Natural killer cell (primary cell): ENCODE data around the gene SEMA4B. TPM values are rescaled to one million over a fixed set of nuclear protein-coding genes. Genes with fewer than 3 reads are reported as not detected.

Experiments used
- ATAC-seq, 3 donors: fragments of 150-1000 bp in 2 of 3; fragments of 200-7000 bp in 1 of 3; cut with Tn5 transposase; 1 replicate in 1 of 3; 2 replicates in 2 of 3; pipeline ENCODE4 v1.10.0; 2021; ENCODE audit warnings: mild to moderate bottlenecking in 2 of 3, moderate library complexity in 2 of 3
- DNase-seq, 2 donors: peaks; one replicate each; pipeline versions ENCODE4 v3.0.0 to v3.0.0-alpha.2; 2013 to 2021; ENCODE audit warnings: mixed read lengths in 1 of 2
- H3K27ac ChIP-seq: one replicate; pipeline ENCODE4 v1.5.1; 2013; ENCODE audit warnings: mild to moderate bottlenecking, low read length
- H3K27me3 ChIP-seq: one replicate; pipeline ENCODE4 v1.6.1; 2013; ENCODE audit warnings: low read length; ENCODE audit not compliant: control insufficient read depth, insufficient read depth
- H3K36me3 ChIP-seq: one replicate; pipeline ENCODE4 v1.6.1; 2013; ENCODE audit warnings: low read length; ENCODE audit not compliant: control insufficient read depth, insufficient read depth
- H3K4me1 ChIP-seq: one replicate; pipeline ENCODE4 v1.6.1; 2013; ENCODE audit warnings: low read length; ENCODE audit not compliant: control insufficient read depth, insufficient read depth
- H3K4me3 ChIP-seq: one replicate; pipeline ENCODE4 v1.5.1; 2013; ENCODE audit warnings: low read length
- H3K9me3 ChIP-seq: one replicate; pipeline ENCODE4 v1.6.1; 2013; ENCODE audit warnings: low read length; ENCODE audit not compliant: control insufficient read depth, insufficient read depth
- H3K27ac Mint-ChIP-seq, 2 donors: one replicate each; pipeline ENCODE4 v1.8.0; 2022; ENCODE audit warnings: mild to moderate bottlenecking in 2 of 2, mixed read lengths in 2 of 2, moderate library complexity in 1 of 2
- H3K27me3 Mint-ChIP-seq, 2 donors: one replicate each; pipeline ENCODE4 v1.8.0; 2022; ENCODE audit warnings: low read depth in 2 of 2, mixed read lengths in 2 of 2
- H3K36me3 Mint-ChIP-seq: one replicate; pipeline ENCODE4 v1.8.0; 2022; ENCODE audit warnings: mixed read lengths
- H3K4me1 Mint-ChIP-seq, 2 donors: one replicate each; pipeline ENCODE4 v1.8.0; 2022; ENCODE audit warnings: mixed read lengths in 2 of 2
- H3K4me3 Mint-ChIP-seq: one replicate; pipeline ENCODE4 v1.8.0; 2022; ENCODE audit warnings: mild to moderate bottlenecking, moderate library complexity, mixed read lengths
- H3K9me3 Mint-ChIP-seq, 2 donors: one replicate each; pipeline ENCODE4 v1.8.0; 2022; ENCODE audit warnings: mixed read lengths in 2 of 2
- WGBS: methylation state at CpG from one replicate; pipeline ENCODE4 v1.1.7; 2013; ENCODE audit warnings: missing lambda C conversion rate; ENCODE audit not compliant: insufficient coverage; 5-methylcytosine and 5-hydroxymethylcytosine counted together
- intact Hi-C: fragments of 100-400 bp; cut with micrococcal nuclease; formaldehyde crosslinking; loops from one replicate; pipeline ENCODE4 v1.14.2; 2022
- total RNA-seq, 4 donors: library from RNA; stranded (reverse); fragments of 120-200 nt in 1 of 4; gene quantifications; one replicate each; pipeline versions ENCODE4 v1.2.3 to v1.2.4, GENCODE V29; 2013 to 2022
- TF ChIP-seq, protein P1 (sequence below): fragments of 200-600 bp; IDR thresholded peaks from one replicate; pipeline ENCODE4 v1.8.0; 2022; ENCODE audit warnings: antibody characterized with exemption

SEMA4B gene
- total RNA-seq, 3 donors from 2014 or later (not counting 1 experiment from before 2014, with no cell fraction given): 13.1 to 28.1 (median 25.0) TPM

DNA sequence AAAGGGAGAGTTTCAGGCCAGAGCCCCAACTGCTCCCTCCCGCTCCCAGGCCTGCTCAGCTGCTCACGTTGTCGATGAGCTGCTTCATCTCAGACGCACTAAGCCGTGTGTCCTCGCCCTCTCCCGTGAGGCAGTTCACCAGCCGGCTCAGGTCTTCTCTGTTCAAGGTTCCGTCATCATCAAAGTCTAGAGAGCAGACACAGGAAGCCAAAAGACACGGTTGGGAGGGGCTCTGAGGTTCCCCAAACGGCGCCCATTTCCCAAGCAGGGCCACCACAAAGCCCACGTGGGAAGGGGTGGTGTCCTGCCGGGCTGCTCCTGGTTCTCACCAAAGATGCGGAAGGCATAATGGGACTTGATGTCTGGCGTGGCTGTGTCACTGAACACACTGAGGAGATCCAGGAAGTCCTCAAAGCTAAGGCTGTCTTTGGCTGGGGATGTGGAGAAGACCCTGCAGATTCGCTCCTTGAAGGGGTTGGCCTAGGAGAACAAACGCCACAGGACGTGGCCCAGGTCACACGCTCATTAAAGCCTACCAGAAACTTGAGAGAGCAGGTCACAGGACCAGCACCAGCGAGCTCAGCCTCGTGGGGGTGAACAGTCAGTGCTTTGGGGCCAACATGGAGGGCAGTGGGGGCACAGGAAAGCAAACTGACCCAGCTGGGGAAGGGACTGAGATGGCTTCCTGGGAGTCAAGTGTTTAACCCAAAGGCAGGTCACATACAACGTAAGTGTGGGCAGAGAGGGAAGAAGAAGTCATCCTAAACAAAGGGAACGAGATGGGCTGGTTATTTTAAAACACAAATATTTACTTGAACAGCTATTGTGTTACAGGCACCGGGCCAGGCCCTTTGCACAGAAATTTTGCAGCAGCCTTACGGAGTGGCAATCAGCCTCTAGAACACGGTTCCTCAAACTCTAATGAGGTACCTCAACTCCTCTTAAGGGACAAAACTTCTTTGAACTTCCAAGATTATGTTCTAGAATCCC, 30.2 kb downstream of the SEMA4B start:
- no peaks in the 10 kb centered on the region for H3K27me3 ChIP-seq
- H3K36me3 ChIP-seq: peaks cover 29% of the 10 kb centered on the region
- Mint-ChIP-seq H3K4me3 (peak overlapping the region; percentile 86), H3K27me3 (no peaks in the 10 kb centered on the region), H3K36me3 (no peaks in the 10 kb centered on the region), H3K4me1 (peaks cover 44 to 53% of the 10 kb centered on the region in 2 donors), H3K27ac (peak overlapping the region; percentile 99), H3K9me3 (no peaks in the 10 kb centered on the region)
- peak overlapping the region; percentile 5 for H3K4me3 ChIP-seq
- H3K27ac ChIP-seq: peak overlapping the region; percentile 94
- DNase-seq (peak; percentile 78 to 94), ATAC-seq (peak; percentile 61 to 72 (median 64))
- intact Hi-C loops: loop anchor here (2.0 to 10.0 kb wide), 4 partner anchors 33 to 1623 kb away; partner anchors contain the start of genes NGRN and SLCO3A1
- TF ChIP-seq, protein P1, sequence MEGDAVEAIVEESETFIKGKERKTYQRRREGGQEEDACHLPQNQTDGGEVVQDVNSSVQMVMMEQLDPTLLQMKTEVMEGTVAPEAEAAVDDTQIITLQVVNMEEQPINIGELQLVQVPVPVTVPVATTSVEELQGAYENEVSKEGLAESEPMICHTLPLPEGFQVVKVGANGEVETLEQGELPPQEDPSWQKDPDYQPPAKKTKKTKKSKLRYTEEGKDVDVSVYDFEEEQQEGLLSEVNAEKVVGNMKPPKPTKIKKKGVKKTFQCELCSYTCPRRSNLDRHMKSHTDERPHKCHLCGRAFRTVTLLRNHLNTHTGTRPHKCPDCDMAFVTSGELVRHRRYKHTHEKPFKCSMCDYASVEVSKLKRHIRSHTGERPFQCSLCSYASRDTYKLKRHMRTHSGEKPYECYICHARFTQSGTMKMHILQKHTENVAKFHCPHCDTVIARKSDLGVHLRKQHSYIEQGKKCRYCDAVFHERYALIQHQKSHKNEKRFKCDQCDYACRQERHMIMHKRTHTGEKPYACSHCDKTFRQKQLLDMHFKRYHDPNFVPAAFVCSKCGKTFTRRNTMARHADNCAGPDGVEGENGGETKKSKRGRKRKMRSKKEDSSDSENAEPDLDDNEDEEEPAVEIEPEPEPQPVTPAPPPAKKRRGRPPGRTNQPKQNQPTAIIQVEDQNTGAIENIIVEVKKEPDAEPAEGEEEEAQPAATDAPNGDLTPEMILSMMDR: no peak
- 22% methylated on average over 27 of the region's 27 CpGs for WGBS
- H3K4me1 ChIP-seq: peaks cover 47% of the 10 kb centered on the region
- H3K9me3 ChIP-seq: no peaks in the 10 kb centered on the region

DNA sequence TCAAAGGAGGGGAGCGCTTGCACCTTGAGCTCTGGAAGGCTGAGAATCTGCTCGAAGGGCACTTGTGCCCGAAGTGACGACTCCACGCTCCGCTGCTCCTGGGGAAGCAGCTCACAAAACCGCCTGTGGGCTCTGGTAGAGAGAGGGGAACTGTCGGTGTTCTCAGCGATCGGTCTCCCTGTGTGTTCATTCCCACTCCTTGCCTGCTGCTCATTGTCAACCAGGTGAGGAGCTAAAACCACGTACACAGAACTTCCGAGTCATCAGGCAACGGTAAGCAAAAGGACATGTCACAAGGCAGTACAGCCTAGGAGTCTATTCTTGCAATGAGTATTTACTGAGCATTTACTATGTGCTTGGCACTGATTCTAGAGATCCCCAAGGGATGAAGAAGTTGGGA, 31.1 kb downstream of the SEMA4B start:
- WGBS: 77% methylated on average over 13 of the region's 13 CpGs
- Histone ChIP-seq H3K9me3 (no peaks in the 10 kb centered on the region), H3K27ac (peak overlapping the region; percentile 94), H3K36me3 (peaks cover 30% of the 10 kb centered on the region), H3K4me3 (peak overlapping the region; percentile 84), H3K27me3 (no peaks in the 10 kb centered on the region), H3K4me1 (peaks cover 47% of the 10 kb centered on the region)
- Mint-ChIP-seq H3K36me3 (no peaks in the 10 kb centered on the region), H3K9me3 (no peaks in the 10 kb centered on the region), H3K4me1 (peaks cover 44 to 53% of the 10 kb centered on the region in 2 donors), H3K27me3 (no peaks in the 10 kb centered on the region), H3K4me3 (peak overlapping the region; percentile 89), H3K27ac (peak overlapping the region; percentile 99)
- ATAC-seq (no peak), DNase-seq (peak in 1 of 2 donors; percentile 33)
- TF ChIP-seq, protein P1: no peak
- intact Hi-C loops: loop anchor here (5.0 to 10.0 kb wide), 3 partner anchors 135 to 1623 kb away; partner anchors contain the start of gene SLCO3A1

- Histone ChIP-seq H3K27ac (peak overlapping the region; percentile 95), H3K9me3 (no peaks in the 10 kb centered on the region), H3K4me1 (peaks cover 47% of the 10 kb centered on the region), H3K36me3 (peaks cover 27% of the 10 kb centered on the region), H3K4me3 (peak overlapping the region; percentile 84), H3K27me3 (no peaks in the 10 kb centered on the region)
- no peak for DNase-seq
- intact Hi-C loops: loop anchor here (5.0 to 10.0 kb wide), 3 partner anchors 136 to 1622 kb away; partner anchors contain the start of gene SLCO3A1
- Mint-ChIP-seq H3K4me1 (peaks cover 44 to 53% of the 10 kb centered on the region in 2 donors), H3K36me3 (no peaks in the 10 kb centered on the region), H3K4me3 (peak overlapping the region; percentile 89), H3K9me3 (no peaks in the 10 kb centered on the region), H3K27me3 (no peaks in the 10 kb centered on the region), H3K27ac (peak overlapping the region; percentile 99)
- TF ChIP-seq, protein P1: no peak
- 10% methylated on average over 9 of the region's 9 CpGs for WGBS
- ATAC-seq: no peak
Measured at GRCh38 chr15:90232941-90233386, 31.8 kb downstream of the SEMA4B start.
